HepG2 (cell line): Measurements from ENCODE around the gene CD300A.

ENCODE experiments used
- KIAA2018 ChIP-seq: sonication (generic); formaldehyde crosslinking; IDR thresholded peaks from 2 replicates; pipeline ENCODE4 v1.5.0; 2020; ENCODE audit warnings: mild to moderate bottlenecking, missing genetic modification reagents, borderline replicate concordance
- MXI1 ChIP-seq: IDR thresholded peaks from 3 replicates; pipeline ENCODE4 v1.6.1; 2012; ENCODE audit warnings: low read depth, low read length, inconsistent platforms, borderline replicate concordance
- MYNN ChIP-seq: sonication (generic); formaldehyde crosslinking; IDR thresholded peaks from 2 replicates; pipeline ENCODE4 v1.4.0; 2020; ENCODE audit warnings: mild to moderate bottlenecking, low read depth, missing genetic modification reagents
- POLR2A ChIP-seq, 2 experiments: IDR thresholded peaks; 2 replicates each; pipeline ENCODE4 v1.6.1; 2011; ENCODE audit warnings: low read depth in 2 of 2, low read length in 2 of 2, mild to moderate bottlenecking in 1 of 2, moderate library complexity in 1 of 2; ENCODE audit not compliant: insufficient read depth in 1 of 2
- POLR2AphosphoS5 ChIP-seq: IDR thresholded peaks from 2 replicates; pipeline ENCODE4 v1.6.1; 2012; ENCODE audit warnings: low read depth, low read length
- SAFB2 ChIP-seq: sonication (generic); formaldehyde crosslinking; IDR thresholded peaks from 2 replicates; pipeline ENCODE4 v1.5.1; 2020; ENCODE audit warnings: missing genetic modification reagents, low read depth, mild to moderate bottlenecking, borderline replicate concordance
- STAT6 ChIP-seq: sonication (generic); formaldehyde crosslinking; IDR thresholded peaks from 2 replicates; pipeline ENCODE4 v1.4.0; 2020; ENCODE audit warnings: missing genetic modification reagents, mild to moderate bottlenecking, borderline replicate concordance
- TGIF2 ChIP-seq: IDR thresholded peaks from 2 replicates; pipeline ENCODE4 v1.6.1; 2016; ENCODE audit warnings: control low read depth, missing compliant biosample characterization
- ZNF263 ChIP-seq: sonication (generic); formaldehyde crosslinking; IDR thresholded peaks from 2 replicates; pipeline ENCODE4 v1.4.0; 2020; ENCODE audit warnings: missing genetic modification reagents

GRCh38 chr17:74445158-74445557 lies 21.3 kb upstream of the CD300A start:
- TF ChIP-seq POLR2A (IDR thresholded peaks at IDR 0.05; ENCODE audit: insufficient read depth in 1 of 2, low read depth in 2 of 2, low read length in 2 of 2): 0 out of 4 replicates have a peak, but pooled peaks of 1 of the 2 experiments have one; percentile 13
- TF ChIP-seq KIAA2018 (CRISPR knock-in tag): no peak
- no peak for TF ChIP-seq ZNF263 (CRISPR knock-in tag)
- TF ChIP-seq STAT6 (CRISPR knock-in tag): no peak
- no peak for TF ChIP-seq POLR2AphosphoS5
- no peak for TF ChIP-seq MYNN
- no peak for TF ChIP-seq MXI1
- TF ChIP-seq TGIF2: no peak
- no peak for TF ChIP-seq SAFB2 (CRISPR knock-in tag)
